HG03342 (cell line): Measurements from ENCODE around the gene ATP1A3.
"Not testable (repeated sequence)": the region's sequence is repeated elsewhere in the genome, so short reads cannot be mapped to it uniquely, and the experiment has no call there.

Source experiments
- ATAC-seq: cut with Tn5 transposase; IDR thresholded peaks from one replicate; pipeline ENCODE4 v1.9.1; 2021; ENCODE audit warnings: mild to moderate bottlenecking, moderate library complexity; ENCODE audit not compliant: unreplicated experiment

The ATP1A3 gene

DNA sequence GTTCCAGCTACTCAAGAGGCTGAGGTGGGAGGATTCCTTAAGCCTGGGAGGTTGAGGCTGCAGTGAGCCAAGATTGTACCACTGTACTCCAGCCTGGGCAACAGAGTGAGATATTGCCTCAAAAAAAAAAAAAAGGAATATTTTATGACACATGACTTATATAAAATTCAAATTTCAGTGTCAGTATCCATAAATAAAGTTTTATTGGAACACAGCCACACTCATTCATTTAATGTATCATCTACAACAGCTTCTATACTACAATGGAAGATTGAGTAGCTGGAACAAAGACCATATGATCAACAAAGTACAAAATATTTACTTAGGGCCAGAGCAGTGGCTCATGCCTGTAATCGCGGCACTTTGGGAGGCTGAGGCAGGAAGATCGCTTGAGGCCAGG is 18.7 kb upstream of the ATP1A3 start:
- ATAC-seq: not testable (repeated sequence)

DNA sequence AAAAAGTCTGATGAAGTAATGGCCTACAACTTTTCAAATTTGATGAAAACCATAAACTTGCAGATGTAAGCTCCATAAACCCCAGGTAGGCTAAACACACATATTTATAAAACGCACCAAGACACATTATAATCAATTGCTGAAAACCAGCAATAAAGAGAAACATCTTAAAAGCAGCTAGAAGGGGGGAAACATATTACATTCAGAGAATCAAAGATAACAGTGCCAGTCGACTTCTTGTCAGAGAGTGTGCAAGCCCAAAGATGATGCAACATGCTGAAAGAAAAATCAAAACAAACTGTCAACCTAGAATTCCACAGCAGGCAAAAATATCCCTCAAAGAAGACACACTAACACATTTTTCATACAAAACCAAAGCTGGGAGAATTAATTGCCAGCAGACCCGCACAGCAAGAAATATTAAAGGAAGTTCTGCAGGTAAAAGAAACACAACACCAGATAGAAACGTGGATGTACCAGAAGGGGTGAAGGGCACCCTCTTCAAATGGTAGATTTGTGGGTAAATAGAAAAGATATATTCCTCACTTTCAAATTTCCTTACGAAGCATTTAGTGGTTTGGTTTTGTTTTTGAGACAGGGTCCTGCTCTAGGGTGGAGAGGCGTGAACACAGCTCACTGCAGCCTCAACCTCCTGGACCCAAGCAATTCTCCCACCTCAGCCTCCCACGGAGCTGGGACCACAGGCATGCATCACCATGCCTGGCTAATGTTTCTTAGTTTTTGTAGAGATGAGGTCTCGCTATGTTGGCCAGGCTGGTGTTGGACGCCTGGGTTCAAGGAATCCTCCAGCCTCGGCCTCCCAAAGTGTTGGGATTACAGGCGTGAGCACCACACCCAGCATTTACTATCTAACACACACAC is 16.5 kb upstream of the ATP1A3 start:
- ATAC-seq: no peak

DNA sequence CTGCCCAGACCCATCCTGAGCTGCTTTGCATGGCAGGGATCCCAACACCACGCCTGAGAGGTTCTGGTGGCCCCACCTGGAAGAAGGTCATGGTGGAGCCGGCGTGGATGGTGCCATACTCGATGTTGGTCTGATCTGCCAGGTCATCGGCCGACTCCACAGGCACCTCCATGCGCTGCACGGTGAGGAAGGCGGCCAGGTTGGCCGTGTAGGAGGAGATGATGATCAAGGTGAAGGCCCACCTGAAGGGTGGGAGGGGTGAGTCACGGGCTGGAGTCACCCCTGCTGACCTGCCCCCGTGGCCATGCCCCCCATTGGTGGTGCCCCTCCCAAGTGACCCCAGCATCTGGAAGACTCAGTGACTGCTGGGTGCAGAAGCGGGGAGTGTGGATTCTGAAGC is 12.5 kb upstream of the ATP1A3 start:
- ATAC-seq: no peak

DNA sequence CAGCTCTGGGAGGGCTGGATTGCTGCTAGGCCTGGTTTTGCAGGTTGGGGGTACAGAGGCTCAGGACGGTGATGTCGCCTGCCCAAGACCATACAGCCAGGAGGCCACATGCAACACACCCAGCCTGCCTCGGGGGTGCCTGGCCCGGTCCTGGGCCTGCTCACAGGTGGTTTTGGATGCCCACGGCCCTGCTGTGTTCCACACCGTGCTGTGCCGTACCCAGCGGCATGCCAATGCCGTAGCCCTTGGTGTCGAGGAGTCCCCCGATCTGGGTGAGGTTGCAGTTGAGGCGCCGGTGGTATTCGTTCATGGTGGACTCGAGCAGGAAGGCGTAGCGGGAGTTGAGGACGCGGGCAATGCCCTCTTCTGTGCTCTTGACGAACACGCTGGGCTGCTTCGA is 11.5 kb upstream of the ATP1A3 start:
- no peak for ATAC-seq

DNA sequence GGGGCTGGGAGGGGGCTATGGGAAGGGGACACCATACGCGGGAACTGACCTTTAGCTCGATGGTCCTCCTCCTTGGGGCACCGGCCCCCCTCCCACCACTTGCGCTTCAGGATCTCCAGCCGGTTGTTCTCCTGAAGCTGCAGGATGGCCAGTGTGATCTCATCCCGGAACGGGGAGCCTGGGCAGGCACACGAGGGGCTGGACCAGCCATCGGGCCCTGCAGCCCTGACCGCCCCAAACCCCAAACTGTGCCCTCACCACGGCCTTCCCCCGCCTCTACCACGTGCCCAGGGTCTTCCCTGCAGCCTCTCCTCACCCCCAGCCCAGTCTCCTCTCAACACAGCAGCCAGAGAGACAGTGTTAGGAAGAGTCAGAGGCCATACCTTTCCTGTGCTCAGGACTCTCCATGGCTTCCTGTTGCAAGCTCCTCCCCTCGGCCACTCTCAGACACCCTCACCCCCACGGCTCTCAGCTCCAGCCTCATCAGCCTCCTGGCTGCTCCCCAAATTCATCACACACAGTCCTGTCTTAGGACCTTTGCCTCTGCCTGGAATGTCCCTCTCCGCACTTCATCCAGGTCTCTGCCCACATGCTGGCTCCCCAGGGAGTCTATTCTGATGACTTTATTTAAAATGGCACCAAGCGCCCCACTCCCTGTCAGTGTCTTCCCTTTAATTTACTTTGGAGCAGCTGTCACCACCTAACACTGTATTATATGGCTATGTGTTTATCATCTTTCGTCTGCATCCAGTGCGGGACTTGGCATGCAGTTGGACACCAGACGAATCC is 9.7 kb upstream of the ATP1A3 start:
- ATAC-seq: no peak

DNA sequence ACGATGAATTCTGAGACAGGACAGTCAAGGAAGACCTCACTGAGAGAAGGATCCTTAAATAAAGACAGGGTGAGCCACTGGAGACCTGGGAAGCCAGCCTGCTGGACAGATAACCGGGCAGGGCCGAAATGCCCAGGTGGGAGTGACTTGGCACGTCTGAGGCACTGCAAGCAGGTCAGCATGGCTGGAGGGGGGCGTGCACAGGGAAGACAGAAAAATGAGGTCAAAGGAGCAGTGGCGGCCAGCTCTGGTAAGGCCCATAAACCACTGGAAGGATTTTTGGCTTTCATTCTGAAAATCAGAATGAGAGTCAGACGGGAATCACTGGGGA is 5.8 kb upstream of the ATP1A3 start:
- no peak for ATAC-seq

DNA sequence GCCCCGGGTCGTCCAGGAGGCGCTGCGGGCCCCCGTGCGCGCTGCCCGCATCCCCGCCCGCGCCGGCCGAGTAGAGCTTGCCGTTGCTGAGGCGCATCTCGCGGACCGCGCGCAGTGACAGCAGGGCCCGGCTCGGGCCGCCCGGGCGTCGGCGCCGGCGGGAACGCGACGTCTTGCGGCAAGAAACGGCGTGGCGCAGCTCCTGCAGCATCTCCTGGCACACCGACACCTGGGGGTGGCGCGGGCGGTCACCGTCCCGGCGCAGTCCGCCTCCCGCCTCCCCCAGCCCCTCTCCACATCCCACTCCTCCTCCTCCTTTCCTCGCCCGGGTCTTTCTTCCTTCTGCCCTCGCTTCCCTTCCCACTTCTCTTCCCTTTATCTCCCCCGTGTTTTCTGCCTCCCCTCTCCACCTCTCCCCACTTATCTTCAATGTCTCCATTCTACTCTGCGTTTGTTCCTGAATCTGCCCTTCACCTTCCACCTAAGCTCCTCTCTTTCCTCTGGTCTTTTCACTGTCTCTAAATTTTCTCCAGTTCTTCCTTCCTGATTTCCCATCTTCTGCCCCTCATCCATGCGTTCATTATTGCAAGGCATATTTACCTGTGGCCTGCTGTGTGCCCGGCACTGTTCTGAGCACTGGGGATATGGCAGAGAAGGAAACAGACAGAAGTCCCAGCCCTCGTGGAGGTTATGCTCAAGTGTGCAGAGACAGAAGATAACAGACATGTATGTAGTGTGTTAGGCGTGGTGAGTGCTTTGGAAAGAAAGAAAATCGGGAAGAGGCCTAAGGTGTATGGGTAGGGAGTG is 5.2 kb upstream of the ATP1A3 start:
- ATAC-seq: no peak

DNA sequence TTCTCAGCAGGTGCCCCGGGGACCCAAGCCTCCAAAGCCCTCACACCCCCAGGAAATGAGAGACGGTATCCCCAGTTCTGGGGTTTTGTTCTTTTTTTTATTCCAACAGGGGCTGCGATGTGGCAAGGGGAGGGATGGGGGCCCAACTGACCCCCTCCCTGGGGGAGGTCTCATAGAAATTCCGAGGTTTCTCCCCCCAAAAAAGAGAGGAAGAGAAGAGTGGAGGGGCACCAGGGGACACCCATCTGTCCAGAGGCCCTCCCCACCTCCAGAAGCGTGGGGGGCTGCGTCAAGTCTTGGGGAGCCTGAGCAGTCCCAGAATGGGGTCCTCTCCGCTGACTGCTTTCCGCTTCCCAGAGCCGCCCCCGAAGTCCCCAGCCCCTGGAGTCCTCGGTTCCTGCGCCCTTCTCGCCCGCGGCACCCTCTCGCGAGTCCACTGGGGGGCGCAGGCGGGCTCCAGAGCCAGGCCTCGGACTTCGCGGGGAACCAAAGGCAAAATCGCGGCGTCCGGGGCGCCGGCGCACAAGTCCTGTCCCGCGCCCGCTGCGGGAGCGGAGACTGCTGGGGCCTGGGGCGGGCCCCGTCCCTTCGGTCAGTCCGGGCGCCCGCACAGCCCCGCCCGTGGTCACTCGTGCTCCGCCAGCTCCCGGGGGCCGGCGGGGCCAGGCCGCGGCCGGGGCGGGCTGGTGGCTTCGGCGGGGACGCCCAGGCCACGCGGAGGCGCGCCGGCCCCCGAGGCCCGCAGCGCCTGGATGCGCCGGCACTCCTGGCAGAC is 4.4 kb upstream of the ATP1A3 start:
- no peak for ATAC-seq

DNA sequence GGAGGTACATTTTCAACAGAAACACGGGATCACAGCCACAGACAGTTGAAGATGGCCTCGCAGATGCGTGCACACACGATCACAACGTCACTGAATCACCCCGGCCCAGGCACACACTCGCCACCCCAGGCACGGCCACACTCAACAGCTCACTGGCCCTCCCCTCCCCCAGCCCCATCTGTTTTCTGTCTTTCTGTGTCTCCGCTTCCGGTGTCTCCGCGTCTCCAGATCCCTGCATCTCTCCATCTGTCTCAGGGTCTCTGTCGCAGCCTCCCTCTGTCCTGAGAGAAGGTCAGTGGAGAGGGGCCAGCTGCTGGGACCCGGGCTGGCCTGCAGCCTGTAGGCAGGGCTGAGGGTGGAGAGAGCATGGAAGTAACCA is 3.8 kb upstream of the ATP1A3 start:
- no peak for ATAC-seq

DNA sequence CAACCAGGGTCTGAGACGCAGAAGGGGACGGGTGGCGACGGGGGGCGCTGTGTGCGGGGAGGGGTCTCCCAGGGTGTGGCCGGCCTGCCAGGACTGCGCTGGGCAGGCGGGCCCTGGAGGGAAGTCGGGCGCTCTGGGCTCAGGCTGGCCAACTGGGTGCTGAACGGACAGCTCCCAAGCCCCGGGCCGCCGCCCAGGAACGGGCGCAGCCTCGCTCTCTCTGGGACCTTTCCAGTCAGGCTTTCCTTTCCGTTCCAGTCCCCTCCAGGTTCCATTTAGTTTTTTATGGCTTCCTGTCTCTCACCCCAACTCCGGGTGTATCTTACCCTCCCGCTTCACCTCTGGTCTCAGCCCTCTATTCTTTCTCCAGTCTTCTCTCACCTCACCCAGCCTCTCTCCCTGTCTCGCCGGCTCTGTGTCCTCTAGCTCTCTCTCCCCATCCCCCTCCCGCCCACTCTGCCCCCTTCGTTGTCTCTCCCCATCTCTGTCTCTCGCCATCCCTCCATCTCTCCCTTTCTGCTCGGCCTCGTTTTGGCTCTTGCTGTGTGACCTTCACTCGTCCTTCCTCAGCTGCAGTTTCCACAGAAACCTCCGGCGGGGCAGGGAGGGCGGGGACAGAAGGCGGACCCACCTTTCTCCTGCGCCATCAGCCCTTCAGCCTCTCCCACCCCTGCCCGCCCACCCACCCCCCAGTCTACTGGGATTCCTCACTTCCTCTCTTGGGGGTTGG is 3.3 kb upstream of the ATP1A3 start:
- no peak for ATAC-seq

DNA sequence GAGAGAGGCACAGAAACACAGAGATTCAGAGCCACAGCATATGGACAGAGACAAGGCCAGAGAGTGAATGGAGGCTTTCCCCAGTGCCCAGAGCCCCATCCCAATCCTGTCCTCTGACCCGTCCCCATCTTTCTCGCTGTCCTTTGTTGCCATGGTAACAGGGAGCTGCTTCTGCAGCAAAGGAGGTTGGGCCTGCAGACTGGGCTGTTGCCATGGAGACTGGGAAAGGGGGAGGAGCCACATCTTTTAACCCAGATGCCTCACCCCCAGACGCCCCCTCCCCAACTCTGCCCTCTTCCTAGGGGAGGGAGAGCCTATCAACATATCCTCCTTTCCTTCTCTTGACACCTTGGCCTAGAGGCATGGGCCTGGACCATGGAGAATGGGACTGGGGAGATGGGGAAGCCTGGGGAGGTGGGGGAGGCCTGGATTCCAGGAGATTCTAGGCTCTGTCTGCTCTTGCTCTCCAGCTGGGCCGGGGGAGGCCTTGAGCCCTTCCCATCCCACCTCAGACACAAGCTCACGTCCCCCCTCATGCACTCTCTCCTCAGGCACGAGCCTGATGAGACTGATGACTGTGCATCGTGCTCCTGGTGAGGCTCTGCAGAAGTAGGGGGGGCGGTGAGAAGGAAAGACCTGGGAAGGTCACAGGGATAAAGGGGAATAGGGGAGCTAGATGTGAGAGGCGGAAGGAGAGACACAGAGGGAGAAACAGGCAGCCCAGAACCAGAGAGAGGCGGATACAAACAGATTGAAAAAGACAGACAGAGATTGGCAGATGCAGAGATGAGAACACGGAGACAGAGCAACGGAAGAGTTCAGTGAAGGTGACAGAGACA is 2.1 kb upstream of the ATP1A3 start:
- ATAC-seq: no peak

DNA sequence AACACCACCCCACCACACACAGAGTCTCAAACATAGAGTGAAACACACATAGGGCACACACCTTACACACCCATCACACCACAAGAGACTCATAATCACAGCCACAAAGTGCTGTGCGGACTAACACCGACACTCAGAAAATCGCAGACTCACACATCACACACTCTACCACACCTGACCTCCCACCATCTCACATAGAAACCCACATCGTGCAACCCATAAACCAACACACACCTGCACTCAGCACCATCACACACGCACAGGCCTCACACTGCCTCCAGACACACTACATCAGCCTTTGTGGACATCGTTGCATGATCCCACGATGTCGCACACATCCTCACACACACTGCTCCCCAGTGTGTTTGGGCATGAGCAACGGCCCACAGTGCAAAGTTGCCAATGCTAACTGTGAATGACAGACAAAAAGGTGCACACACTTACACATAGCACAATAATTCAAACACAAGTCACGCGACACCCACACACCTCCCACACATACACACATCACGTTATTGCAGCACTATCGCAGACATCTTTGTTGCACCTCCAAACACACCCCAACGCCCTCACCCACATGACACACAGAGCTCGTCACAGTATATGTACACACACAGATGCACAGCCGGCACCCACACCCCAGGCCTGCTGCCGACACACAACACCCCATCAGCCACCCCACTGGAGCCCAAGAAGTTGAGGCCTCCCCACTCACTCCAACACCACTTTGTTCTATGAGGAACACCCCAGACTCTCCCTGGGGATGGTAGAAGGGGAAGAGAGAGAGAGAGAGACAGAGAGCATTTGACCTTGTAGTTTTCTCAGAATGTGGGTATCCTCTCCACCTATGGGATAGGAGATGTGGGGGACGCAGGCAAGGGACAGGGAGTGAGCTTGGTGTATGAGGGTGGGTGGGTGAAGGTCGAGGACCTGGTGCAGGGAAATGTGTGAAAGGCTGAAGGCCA is 1.2 kb upstream of the ATP1A3 start:
- no peak for ATAC-seq

DNA sequence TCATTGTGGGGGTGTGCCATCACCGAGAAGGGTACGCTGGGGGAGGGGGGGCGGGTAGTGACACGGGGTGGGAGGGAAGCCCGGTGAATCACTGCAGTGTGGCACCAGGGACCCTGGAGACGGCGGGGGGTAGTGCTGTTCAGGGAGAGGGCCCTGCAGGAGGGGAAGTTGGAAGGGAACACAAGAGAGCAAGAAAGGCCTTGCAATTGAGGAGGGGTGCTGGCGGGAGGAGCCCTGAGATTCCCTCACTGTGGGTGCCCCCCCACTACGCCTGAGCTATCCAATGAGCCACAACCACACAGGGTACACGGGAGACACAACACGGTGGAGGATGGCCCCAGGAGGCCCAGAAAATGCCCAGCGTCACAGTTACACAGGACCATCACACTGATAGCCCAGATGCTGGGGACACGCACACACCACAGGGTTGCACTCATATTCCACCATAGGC is 516 bp upstream of the ATP1A3 start:
- ATAC-seq: no peak

DNA sequence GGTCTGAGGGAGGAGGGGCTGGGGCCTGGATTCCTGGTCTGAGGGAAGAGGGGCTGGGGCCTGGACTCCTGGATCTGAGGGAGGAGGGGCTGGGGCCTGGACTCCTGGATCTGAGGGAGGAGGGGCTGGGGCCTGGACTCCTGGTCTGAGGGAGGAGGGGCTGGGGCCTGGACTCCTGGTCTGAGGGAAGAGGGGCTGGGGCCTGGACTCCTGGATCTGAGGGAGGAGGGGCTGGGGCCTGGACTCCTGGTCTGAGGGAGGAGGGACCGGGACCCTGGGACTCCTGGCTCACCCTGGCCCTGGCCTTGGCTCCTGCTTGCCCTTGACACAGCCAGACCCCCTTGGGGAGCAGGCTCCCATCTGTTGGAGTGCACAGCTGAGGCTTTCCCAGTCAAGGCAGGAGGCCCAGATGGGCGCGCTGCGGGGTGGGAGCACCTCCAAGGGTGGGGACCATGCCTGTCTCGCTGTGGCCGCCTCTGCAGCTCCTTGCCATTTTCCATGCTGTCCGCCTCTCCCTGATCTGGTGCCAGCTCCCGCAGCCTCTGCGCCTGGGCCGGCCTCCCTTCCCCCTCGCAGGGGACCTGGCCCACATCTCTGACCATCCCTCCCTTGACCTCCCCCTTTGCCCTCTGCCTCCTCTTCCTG is 2.0 kb downstream of the ATP1A3 start:
- not testable (repeated sequence) for ATAC-seq

DNA sequence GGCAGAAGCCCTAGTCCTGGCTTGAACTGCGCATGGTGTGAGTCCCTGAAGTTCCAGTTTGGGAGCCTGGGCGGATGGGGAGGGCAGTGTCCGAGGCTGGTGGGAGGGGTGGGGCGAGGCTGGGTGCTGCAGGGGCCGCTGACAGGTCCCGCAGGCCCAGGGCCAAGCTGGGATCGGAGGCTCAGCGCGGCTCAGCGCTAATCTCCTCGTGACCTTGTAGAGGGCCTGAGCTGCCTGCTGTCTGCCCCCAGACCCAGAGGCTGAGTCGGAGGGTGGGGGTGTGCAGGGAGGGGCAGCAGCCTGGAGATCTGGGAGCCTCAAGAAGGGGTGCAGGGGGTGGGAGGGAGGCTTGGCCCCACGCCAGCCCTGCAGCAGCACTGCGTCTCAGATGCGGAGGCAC is 3.0 kb downstream of the ATP1A3 start:
- no peak for ATAC-seq

DNA sequence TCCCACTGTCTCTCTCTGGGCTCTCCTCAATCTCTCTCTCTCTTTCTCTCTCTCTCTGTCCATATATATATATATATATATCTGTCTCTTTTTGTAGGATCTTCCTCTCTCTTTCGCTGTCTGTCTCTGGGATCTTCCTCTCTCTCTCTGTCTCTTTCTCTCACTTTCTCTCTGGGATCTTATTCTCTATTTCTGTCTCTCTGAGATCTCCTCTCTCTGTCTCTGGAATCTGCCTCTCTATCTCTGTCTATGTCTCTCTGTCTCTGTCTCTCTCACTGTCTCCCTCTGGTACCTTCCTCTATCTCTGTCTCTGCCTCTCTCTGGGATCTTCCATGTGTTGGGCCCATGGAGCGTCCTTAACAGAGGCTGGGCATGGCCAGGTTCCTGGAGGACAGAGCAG is 3.4 kb downstream of the ATP1A3 start:
- ATAC-seq: no peak

DNA sequence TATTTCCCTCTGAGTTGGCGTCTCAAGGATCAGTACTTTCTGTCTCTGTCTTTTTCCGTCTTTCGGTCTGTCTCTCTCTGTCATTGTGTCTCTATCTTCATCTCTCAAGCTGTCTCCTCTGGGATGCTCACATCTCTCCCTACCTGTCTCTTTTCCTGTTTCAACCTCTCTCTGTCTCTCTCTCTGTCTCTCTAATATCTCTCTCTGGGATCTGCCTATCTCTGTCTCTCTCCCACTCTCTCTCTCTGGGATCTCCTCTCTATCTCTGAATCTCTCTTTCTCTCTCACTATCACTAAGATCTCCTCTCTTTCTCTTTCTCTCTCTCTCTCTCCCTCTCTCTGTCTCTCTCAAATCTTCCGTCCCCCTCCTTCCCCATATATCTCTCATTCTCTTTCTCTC is 4.0 kb downstream of the ATP1A3 start:
- ATAC-seq: no peak

DNA sequence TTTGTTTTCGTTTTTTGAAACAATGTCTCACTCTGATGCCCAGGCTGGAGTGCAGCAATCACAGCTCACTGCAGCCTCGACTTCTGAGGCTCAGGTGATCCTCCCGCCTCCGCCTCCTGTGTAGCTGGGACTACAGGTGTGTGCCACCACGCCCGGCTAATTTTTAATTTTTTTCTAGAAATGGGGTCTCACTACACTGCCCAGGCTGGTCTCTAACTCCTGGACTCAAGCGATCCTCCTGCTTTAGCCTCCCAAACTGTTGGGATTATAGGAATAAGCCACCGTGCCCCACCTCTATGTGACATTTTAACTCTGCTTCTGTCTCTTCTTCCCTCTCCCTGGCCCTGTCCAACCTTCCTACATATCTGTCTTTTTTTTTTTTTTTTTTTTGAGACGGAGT is 5.1 kb downstream of the ATP1A3 start:
- no peak for ATAC-seq
